Sigmoid colon (tissue), 7 donors: ENCODE data around the gene CCT5. TPM values are rescaled to one million over a fixed set of nuclear protein-coding genes. Genes with fewer than 3 reads are reported as not detected.
A peak's percentile ranks its signal among the peaks of the same experiment; 100 is the strongest.

Experiments
- DNase-seq: peaks from one replicate; pipeline ENCODE4 v3.0.0-alpha.2; 2019
- H3K27ac ChIP-seq, 4 donors: fragments of 200-600 bp; sonication (generic); one replicate each; pipeline ENCODE4 v1.5.1; 2016 to 2019; ENCODE audit warnings: mild to moderate bottlenecking in 1 of 4
- H3K27me3 ChIP-seq, 3 donors: fragments of 200-600 bp; sonication (generic); one replicate each; pipeline ENCODE4 v1.5.1; 2019; ENCODE audit warnings: mild to moderate bottlenecking in 1 of 3
- H3K36me3 ChIP-seq, 4 donors: fragments of 200-600 bp; sonication (generic); one replicate each; pipeline ENCODE4 v1.5.1; 2016 to 2019
- H3K4me1 ChIP-seq, 4 donors: fragments of 200-600 bp; sonication (generic); one replicate each; pipeline ENCODE4 v1.5.1; 2017 to 2019
- H3K4me3 ChIP-seq, 4 donors: fragments of 200-600 bp; sonication (generic); one replicate each; pipeline ENCODE4 v1.5.1; 2017 to 2019; ENCODE audit warnings: mild to moderate bottlenecking in 2 of 4, moderate library complexity in 1 of 4
- H3K9me3 ChIP-seq, 4 donors: fragments of 200-600 bp in 3 of 4; sonication (generic) in 3 of 4; one replicate each; pipeline versions ENCODE4 v1.5.1 to v1.6.1; 2013 to 2019
- EP300 ChIP-seq, 4 donors: sonication (generic); formaldehyde crosslinking; IDR thresholded peaks; one replicate each; pipeline ENCODE4 v1.6.1; 2017; ENCODE audit warnings: antibody characterized with exemption in 4 of 4
- POLR2A ChIP-seq, 2 donors: fragments of 450-650 bp; IDR thresholded peaks; one replicate each; pipeline ENCODE4 v1.6.1; 2016; ENCODE audit warnings: antibody characterized with exemption in 2 of 2, mild to moderate bottlenecking in 2 of 2, moderate library complexity in 2 of 2
- POLR2AphosphoS5 ChIP-seq, 4 donors: sonication (generic); formaldehyde crosslinking; IDR thresholded peaks; one replicate each; pipeline ENCODE4 v1.6.1; 2017; ENCODE audit warnings: antibody characterized with exemption in 4 of 4
- WGBS, 2 donors: extraction: QIAGEN DNeasy Blood & Tissue Kit; methylation state at CpG; one replicate each; pipeline ENCODE4 v1.1.7; 2013; 5-methylcytosine and 5-hydroxymethylcytosine counted together
- intact Hi-C: fragments of 100-400 bp; cut with DNase I; formaldehyde crosslinking; loops from one replicate; pipeline ENCODE4 v1.15.1; 2023
- polyA plus RNA-seq, 3 donors: library from polyadenylated mRNA; stranded (reverse); fragments of 200-250 nt; gene quantifications; one replicate each; pipeline ENCODE4 v1.2.3, GENCODE V29; 2013
- total RNA-seq, 4 donors: library from RNA; depleted of rRNA; stranded (reverse); fragments of >200 nt; gene quantifications; one replicate each; pipeline ENCODE4 v1.1.0, GENCODE V29; 2016
- TF ChIP-seq, protein P1 (sequence below), 4 experiments: fragments of 450-650 bp in 3 of 4; fragments of 200-600 bp in 1 of 4; IDR thresholded peaks; one replicate each; pipeline ENCODE4 v1.5.1; 2016 to 2019; ENCODE audit warnings: antibody characterized with exemption in 4 of 4, mild to moderate bottlenecking in 3 of 4, moderate library complexity in 2 of 4
- donor health status: healthy with polysubstance abuse.
- donor health status: Bipolar disorder and iron deficiency.
- donor health status: healthy.

CCT5 gene
- total and polyA plus RNA-seq, 7 donors = 63.4 to 198 (median 122) TPM

DNA sequence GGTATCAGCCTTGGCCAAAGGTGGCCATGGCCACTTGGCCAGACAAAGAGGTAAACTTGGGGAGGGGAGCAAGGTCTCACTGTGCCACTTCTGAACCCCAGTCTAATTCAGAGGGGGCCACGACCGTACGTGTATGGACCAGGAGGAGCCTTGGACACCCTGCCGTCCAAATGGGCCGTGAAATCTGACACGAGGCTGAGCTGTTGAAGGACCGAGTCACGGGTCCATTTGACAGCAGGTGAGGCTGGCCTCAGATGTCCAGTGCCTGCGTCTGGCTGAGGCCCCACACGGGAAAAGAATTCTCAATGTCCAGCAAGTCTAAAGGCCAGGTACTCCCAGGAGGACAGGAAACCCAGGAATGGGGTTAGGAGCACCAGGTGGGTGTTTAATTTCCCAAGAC is 39.9 kb downstream of the CCT5 start:
- no peak for DNase-seq
- Histone ChIP-seq H3K4me3 (no peak overlapping the region), H3K36me3 (peaks cover 0 to 31% (median 0%) of the 10 kb centered on the region in 4 donors), H3K9me3 (no peaks in the 10 kb centered on the region), H3K27ac (peak overlapping the region in 1 of 4 donors; percentile 22), H3K27me3 (no peaks in the 10 kb centered on the region), H3K4me1 (peaks cover 0 to 7% (median 0%) of the 10 kb centered on the region in 4 donors)
- intact Hi-C loops = loop anchor here (10.0 kb wide), 1 partner anchor 45 kb away; no protein-coding TSS in a partner anchor
- TF ChIP-seq EP300 (IDR thresholded peaks at IDR 0.05) (no peak), POLR2AphosphoS5 (IDR thresholded peaks at IDR 0.05) (no peak), POLR2A (IDR thresholded peaks at IDR 0.05) (no peak)
- TF ChIP-seq, protein P1, sequence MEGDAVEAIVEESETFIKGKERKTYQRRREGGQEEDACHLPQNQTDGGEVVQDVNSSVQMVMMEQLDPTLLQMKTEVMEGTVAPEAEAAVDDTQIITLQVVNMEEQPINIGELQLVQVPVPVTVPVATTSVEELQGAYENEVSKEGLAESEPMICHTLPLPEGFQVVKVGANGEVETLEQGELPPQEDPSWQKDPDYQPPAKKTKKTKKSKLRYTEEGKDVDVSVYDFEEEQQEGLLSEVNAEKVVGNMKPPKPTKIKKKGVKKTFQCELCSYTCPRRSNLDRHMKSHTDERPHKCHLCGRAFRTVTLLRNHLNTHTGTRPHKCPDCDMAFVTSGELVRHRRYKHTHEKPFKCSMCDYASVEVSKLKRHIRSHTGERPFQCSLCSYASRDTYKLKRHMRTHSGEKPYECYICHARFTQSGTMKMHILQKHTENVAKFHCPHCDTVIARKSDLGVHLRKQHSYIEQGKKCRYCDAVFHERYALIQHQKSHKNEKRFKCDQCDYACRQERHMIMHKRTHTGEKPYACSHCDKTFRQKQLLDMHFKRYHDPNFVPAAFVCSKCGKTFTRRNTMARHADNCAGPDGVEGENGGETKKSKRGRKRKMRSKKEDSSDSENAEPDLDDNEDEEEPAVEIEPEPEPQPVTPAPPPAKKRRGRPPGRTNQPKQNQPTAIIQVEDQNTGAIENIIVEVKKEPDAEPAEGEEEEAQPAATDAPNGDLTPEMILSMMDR (IDR thresholded peaks at IDR 0.05) = no peak
- 88 to 92% methylated on average over 10 of the region's 10 CpGs for WGBS, 2 donors

DNA sequence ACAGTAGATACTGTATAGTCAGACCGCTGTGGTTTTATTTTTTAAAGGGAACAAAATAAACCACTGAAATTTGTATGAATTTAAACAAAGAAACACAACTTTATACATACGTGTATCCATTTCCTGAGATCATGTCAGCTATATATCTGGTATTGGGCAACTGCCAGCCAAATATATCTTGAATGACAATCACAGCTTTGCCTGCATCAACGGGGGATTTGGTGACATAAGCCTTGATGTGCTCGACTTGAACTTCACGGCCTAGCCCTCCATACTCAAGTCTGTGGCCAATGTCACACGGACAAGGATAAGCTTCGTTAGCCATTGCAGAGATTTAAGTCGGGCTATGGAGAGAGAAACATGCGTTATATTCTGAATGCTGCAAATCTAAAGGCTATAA is 40.4 kb downstream of the CCT5 start:
- intact Hi-C loops = no loop called here
- DNase-seq = no peak
- no peaks in the 10 kb centered on the region for H3K9me3 ChIP-seq
- no peak overlapping the region for H3K27ac ChIP-seq
- H3K36me3 ChIP-seq = peaks cover 0 to 31% (median 0%) of the 10 kb centered on the region in 4 donors
- no peak for TF ChIP-seq EP300 (IDR thresholded peaks at IDR 0.05)
- TF ChIP-seq POLR2AphosphoS5 (IDR thresholded peaks at IDR 0.05) = no peak
- TF ChIP-seq POLR2A (IDR thresholded peaks at IDR 0.05) = no peak
- TF ChIP-seq, protein P1 (IDR thresholded peaks at IDR 0.05) = no peak
- H3K4me1 ChIP-seq = peaks cover 0 to 7% (median 0%) of the 10 kb centered on the region in 4 donors
- 92 to 94% methylated on average over 9 of the region's 9 CpGs for WGBS, 2 donors
- H3K27me3 ChIP-seq = no peaks in the 10 kb centered on the region
- H3K4me3 ChIP-seq = no peak overlapping the region

DNA sequence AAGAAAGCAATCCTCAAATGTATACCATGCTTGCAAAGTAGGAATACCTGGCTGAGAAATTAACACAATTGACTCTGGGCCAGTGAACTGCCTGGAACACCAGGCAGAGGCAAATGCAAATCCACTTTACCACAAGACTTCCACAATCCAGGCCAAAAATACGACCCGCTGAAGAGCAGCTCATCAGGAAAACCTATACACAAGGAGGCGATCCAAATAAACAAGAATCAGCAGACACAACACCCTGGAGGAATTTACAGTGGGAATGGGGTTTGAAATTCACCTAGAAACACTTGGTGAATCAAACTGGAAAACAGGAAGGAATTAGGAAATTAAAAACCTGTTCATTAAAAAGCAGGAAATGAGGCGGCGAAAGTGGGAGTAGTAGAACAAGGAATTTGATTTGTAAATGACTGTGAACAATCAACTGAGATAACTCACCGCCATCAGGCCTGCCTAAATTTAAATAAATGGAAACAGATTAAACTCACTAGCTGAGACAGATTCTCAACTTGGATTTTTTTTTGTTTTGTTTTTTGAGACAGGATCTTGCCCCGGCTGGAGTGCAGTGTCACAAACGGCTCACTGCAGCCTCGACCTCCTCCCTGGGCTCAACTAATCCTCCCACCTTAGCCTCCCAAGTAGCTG is 41.7 kb downstream of the CCT5 start:
- peaks cover 0 to 22% (median 0%) of the 10 kb centered on the region in 4 donors for H3K36me3 ChIP-seq
- no peak overlapping the region for H3K27ac ChIP-seq
- 86 to 90% methylated on average over 9 of the region's 9 CpGs for WGBS, 2 donors
- no peak overlapping the region for H3K4me3 ChIP-seq
- intact Hi-C loops = no loop called here
- peaks cover 0 to 7% (median 0%) of the 10 kb centered on the region in 4 donors for H3K4me1 ChIP-seq
- no peak for DNase-seq
- H3K9me3 ChIP-seq = no peaks in the 10 kb centered on the region
- TF ChIP-seq, protein P1 (IDR thresholded peaks at IDR 0.05) = no peak
- TF ChIP-seq EP300 (IDR thresholded peaks at IDR 0.05) (no peak), POLR2A (IDR thresholded peaks at IDR 0.05) (no peak), POLR2AphosphoS5 (IDR thresholded peaks at IDR 0.05) (no peak)
- H3K27me3 ChIP-seq = no peaks in the 10 kb centered on the region

DNA sequence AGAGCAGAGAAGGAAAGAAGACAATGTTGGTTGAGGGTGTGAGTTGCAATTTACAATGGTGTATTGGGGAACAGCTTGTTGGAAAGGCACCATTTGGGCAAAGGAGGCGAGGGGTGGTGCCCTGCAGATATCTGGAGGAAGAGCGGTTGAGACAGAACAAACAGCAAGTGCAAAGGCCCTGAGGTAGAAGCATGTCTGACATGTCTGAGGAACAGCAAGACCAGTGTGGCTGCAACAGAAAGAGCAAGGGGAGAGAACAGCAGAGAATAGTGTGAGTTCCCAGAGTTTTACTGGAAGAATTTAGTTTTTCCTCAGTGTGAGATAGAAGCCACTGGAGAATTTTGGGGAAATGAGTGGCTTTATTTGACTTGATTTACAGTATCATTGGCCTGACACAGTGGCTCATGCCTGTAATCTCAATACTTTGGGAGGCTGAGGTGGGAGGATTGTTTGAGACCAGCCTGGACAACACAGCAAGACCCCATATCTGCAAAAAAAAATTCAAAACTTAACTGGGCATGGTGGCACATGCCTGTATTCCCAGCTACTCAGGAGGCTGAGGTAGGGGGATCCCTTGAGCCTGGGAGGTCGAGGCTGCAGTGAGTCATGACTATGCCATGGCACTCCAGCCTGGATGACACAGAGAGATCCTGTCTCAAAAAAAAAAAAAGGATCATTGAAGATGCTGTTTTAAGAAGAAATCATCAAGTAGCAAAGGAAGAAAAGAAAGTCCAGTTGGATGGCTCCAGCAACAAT is 44.0 kb downstream of the CCT5 start:
- no peak for DNase-seq
- Histone ChIP-seq H3K9me3 (no peaks in the 10 kb centered on the region), H3K27ac (no peak overlapping the region), H3K27me3 (no peaks in the 10 kb centered on the region), H3K36me3 (peaks cover 0 to 10% (median 0%) of the 10 kb centered on the region in 4 donors), H3K4me1 (peaks cover 0 to 6% (median 0%) of the 10 kb centered on the region in 4 donors), H3K4me3 (no peak overlapping the region)
- 92 to 94% methylated on average over 3 of the region's 3 CpGs for WGBS, 2 donors
- intact Hi-C loops = no loop called here
- TF ChIP-seq POLR2AphosphoS5 (IDR thresholded peaks at IDR 0.05) = no peak
- no peak for TF ChIP-seq POLR2A (IDR thresholded peaks at IDR 0.05)
- TF ChIP-seq EP300 (IDR thresholded peaks at IDR 0.05) = no peak
- TF ChIP-seq, protein P1 (IDR thresholded peaks at IDR 0.05) = no peak
